HG03064 (cell line): ENCODE results near the gene FAM13C.

ENCODE experiments used
- ATAC-seq: cut with Tn5 transposase; IDR thresholded peaks from one replicate; pipeline ENCODE4 v1.9.1; 2021; ENCODE audit warnings: low read depth; ENCODE audit not compliant: unreplicated experiment

The FAM13C gene

GRCh38 chr10:59320355-59320754 lies 42.0 kb downstream of the FAM13C start:
- ATAC-seq = no peak

DNA sequence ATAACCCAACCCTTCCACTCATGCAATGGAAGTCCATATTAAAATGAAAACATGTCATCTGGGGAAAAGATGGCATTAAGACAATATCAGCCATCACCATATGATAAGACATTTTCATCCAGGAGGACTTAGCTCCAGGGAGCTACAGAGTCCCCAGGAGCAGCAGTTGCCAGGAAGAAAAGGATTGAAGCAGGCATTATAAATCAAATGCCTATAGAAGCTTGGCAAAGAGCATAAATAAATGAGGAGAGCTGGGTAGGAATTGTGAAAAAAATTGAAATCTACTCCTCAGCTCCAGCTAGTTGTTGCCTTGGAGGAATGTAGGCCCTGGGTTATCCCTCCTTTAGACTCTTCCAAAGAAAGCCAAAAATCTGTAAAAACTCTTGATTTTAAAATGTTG lies 42.5 kb downstream of the FAM13C start:
- no peak for ATAC-seq

DNA sequence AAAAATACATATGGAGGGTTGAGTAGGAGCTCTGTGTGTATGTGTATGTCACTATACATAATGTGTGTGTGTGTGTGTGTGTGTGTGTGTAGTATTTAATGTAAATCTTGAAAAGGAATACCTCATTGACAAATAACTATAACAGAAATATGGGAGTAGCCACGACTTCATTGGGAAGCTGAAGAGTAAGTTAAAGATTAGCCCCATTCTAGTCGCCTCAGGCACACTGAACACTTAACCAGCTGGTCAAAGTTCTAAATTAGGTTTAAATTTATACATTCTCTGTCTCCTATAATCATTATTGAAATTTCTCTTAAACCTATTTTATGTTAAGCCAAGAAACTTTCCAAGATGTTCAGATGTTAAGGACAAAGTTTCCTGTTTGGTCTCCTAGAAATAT lies 45.3 kb downstream of the FAM13C start:
- no peak for ATAC-seq

GRCh38 chr10:59315465-59315864 lies 46.9 kb downstream of the FAM13C start:
- no peak for ATAC-seq

- ATAC-seq = no peak
These were observed 48.1 kb downstream of the FAM13C start for GRCh38 chr10:59314268-59314667.

- ATAC-seq = no peak
These were observed 50.1 kb downstream of the FAM13C start for GRCh38 chr10:59312247-59312646.

DNA sequence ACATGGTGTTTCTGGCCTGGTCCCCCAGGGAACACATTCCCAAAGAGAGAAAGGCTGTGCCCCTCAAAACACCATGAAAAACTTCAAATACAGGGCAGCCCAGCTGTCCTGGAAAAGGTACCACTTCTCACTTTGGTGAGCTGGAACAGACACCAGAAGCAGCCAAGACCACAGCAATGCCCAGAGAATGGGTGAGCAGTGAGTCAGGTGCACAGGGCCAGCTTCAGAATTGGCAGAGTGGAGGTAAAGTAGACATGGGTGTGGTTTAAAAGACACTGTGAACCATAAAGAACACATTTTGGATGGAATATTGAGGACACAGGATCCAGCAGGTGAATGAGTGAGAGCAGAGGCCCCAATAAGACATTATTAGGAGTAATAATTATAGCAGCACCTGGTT lies 51.3 kb downstream of the FAM13C start:
- no peak for ATAC-seq

GRCh38 chr10:59310324-59310914 lies 51.9 kb downstream of the FAM13C start:
- ATAC-seq = no peak

DNA sequence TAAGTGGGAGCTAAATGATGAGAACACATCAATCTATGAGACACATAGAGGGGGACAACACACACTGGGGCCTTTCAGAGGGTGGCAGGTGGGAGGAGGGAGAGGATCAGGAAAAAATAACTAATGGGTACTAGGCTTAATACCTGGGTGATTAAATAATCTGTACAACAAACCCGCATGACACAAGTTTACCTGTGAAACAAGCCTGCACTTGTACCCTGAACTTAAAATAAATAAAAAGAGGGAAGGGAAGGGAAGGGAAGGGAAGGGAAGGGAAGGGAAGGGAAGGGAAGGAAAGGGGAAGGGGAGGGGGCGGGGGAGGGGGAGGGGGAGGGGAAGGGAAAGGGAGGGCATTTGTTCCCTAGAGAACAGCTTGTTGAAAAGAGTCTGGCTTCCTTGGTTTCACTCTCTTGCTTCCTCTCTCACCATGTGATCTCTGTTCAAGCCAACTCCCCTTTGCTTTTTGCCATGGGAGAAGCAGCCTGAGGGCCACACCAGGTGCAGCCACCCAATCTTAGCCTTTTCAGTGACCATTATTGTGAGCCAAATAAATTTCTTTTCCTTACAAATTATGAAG lies 57.7 kb downstream of the FAM13C start:
- no peak for ATAC-seq

GRCh38 chr10:59303018-59303417 lies 59.3 kb downstream of the FAM13C start:
- no peak for ATAC-seq

DNA sequence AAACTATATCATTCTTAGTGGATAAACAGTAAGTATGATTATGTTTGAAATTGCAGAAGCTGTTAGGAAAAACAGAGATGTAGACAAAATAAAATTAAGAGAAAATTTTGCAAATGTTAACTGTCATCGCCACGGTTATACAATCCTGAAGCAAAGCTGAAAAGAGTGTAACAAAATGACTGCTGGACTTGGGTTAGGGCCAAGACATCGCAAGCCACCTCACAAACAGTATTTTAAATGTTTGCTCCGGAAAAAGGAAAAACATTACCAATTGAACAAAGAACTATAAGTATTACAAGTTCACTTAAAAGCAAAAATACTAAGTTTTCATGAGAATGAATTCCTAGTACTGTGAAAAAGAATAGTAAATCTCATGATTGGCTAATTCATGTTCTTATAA lies 60.0 kb downstream of the FAM13C start:
- ATAC-seq = no peak

GRCh38 chr10:59301067-59301754 lies 61.1 kb downstream of the FAM13C start:
- no peak for ATAC-seq

DNA sequence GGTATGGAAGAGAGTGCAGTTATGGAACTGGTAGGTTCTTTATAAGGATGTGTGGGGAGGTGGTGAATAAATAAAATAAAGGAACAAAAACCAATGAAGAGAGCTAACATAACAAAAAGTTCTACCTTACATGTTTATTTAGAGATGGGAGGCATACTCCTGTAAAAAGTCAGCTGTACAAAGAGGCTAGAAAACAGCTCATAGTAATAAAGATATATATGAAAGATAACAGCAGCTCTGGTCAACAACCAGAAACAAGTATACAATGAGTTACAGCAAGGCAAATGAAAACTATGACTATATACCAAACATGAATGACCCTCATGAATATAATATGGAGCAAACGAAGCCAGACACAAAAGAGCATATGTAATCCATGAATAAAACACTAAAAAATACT lies 62.0 kb downstream of the FAM13C start:
- no peak for ATAC-seq

DNA sequence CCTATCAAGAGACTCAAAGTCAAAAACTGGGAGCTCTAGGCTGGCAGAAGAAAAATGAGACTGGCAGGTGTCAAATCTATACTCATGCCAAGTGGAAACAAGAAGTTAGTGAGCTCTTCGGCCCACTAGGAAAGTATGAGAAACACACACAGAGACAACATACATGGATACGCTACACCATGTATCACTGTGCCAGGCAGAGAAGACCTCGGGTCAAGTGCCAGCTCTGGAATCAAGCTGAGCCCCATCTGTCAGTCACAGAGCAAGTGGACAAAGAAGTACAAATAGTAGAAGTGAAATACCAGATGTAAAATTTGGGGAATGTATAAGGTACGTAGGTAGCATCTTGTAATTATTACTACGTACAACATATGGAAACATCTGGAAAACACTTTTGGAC lies 62.4 kb downstream of the FAM13C start:
- ATAC-seq = no peak

- no peak for ATAC-seq
These were observed 71.9 kb downstream of the FAM13C start for GRCh38 chr10:59290448-59290847.

- ATAC-seq = no peak
These were observed 72.5 kb downstream of the FAM13C start for GRCh38 chr10:59289853-59290252.

- no peak for ATAC-seq
These were observed 74.6 kb downstream of the FAM13C start for GRCh38 chr10:59287587-59288255.

DNA sequence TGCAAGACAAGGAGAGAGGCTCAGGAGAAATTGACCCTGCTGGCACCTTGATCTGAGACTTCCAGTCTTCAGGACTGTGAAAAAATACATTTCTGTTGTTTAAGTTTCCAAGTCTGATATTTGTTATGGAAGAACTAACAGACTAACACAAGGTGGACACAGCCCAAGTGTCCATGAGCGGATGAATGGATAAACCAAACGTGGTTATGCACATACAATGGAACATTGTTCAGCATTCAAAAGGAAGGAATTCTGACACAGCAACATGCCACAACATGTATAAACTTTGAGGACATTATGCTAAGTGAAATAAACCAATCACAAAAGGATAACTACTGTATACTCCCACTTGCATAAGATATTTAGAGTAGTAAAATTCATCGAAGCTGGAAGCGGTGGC lies 76.5 kb downstream of the FAM13C start:
- no peak for ATAC-seq

- ATAC-seq = no peak
These were observed 77.3 kb downstream of the FAM13C start for GRCh38 chr10:59285073-59285472.

DNA sequence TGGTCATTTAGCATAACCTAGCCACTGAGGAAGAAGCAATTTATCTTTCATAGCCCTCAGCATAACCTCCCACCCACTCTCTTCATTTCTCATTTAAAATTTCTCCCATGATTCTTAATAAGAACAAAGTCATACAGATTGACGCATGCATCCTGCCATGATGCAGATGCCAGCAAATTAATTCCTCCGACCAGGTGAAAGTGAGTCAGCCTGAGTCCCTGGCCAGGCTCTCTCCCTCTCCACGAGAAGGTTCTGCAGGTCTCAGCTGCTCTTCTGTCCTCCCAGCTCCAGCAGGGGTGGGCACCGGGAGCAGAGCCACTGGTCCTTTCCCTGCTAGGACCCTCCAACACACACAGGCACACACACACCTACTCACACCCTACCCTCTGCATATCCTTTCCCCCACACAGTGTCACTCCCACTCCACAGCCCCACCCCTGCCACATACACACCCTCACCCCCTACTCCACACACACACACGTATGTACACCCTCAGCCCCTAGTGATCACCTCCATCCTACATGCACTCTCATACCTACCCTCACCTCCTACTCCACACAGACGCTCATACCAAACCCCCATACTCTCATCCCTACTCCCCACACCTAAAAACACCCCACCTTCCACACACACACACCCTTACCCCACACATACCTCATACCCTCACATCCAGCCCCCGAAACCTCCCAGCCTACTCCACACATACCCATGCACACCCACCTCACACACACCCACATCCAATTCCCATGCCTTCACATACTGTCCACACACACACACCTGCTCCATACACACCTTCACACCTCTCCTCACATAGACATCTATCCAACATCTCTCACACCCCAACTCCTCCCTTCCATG lies 78.0 kb downstream of the FAM13C start:
- ATAC-seq = no peak
